ENCODE measurements around the gene TMEM72. TPM values are rescaled to one million over a fixed set of nuclear protein-coding genes. Genes with fewer than 3 reads are reported as not detected.

Gene TMEM72
- total RNA-seq, 6 donors from 2014 or later = 0.06 TPM; not detected in 5

DNA sequence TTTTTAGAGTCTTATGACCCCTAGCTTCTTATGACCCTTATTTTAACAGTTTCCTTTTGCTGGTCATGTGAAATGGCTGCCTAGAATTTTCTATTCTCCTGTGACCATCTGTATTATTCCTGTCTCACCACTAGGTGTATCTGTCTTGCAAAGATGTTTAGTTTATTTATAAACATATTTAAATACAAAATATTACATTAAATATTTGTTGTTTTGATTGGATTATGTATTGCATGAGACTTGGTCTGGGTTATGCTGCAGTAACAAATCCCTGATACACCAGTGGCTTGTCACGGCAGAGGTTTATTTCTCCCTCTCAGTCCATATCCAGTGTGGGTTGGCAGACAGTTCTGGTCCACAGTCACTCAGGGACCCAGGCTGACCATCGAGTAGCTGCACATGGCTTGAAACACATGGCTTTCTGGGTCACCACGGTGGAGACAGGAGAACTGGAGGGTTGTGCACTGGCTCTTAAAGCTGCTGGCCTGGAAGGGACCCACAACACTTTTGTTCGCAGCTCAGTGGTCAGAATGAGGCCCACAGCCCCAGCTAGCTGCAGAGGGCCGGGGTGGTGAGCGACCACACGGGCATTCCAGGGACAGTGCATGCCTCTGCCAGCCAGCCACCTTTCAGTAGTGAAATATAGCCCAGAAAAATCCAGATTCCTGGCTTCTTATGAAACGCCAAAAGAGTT lies 55.8 kb downstream of the TMEM72 start:
- 83 to 86% methylated on average over 7 to 8 of the region's 8 CpGs for WGBS, 2 donors
- TF ChIP-seq EP300 (IDR thresholded peaks at IDR 0.05) (no peak), CTCF (IDR thresholded peaks at IDR 0.05) (peak in 1 of 6 experiments; percentile 30)
- DNase-seq (peak in 1 of 2 donors; percentile 18), ATAC-seq (ENCODE audit: low FRiP score in 2 of 2) (no peak)
- H3K36me3 ChIP-seq = peaks cover 2 to 22% (median 10%) of the 10 kb centered on the region in 4 donors
- H3K4me3 ChIP-seq = no peak overlapping the region
- H3K4me1 ChIP-seq = peaks cover 65 to 76% (median 68%) of the 10 kb centered on the region in 4 donors
- H3K27ac ChIP-seq = peak overlapping the region; percentile 57 to 90 (median 72)
- no peaks in the 10 kb centered on the region for H3K27me3 ChIP-seq
- H3K9me3 ChIP-seq = no peaks in the 10 kb centered on the region

DNA sequence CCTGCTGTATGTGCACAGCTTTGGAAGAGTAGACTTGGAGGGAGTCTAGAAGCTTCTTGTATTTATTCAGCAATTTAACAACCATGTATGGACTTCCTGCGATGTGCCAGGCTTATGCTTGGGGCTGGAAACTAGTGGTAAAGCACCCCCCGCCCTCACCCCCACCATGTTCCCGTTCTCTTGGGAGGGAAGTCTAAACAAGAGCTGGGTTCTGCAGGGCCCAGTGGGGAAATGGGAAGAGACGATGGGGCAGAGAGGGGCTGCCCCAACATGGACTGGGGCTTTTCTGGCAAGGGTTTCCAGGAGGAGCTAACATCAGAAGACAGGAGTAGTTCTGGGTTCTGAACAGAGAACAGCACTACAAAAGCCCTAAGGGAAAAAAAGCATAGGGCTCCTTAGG lies 56.5 kb downstream of the TMEM72 start:
- Histone ChIP-seq H3K27ac (peak overlapping the region; percentile 42 to 90 (median 72)), H3K4me3 (no peak overlapping the region), H3K4me1 (peaks cover 60 to 70% (median 66%) of the 10 kb centered on the region in 4 donors), H3K9me3 (no peaks in the 10 kb centered on the region), H3K36me3 (peaks cover 2 to 28% (median 12%) of the 10 kb centered on the region in 4 donors), H3K27me3 (no peaks in the 10 kb centered on the region)
- peak in 1 of 2 donors; percentile 54 for DNase-seq
- TF ChIP-seq POLR2AphosphoS5 (IDR thresholded peaks at IDR 0.05) = no peak
- TF ChIP-seq CTCF (IDR thresholded peaks at IDR 0.05) = no peak
- no peak for TF ChIP-seq EP300 (IDR thresholded peaks at IDR 0.05)
- TF ChIP-seq POLR2A (IDR thresholded peaks at IDR 0.05) = no peak
- peak in 1 of 2 donors; percentile 37 for ATAC-seq (ENCODE audit: low FRiP score in 2 of 2)
- 60 to 76% methylated on average over 4 of the region's 4 CpGs for WGBS, 2 donors

- ATAC-seq (ENCODE audit: low FRiP score in 2 of 2) (peak; percentile 36 to 81), DNase-seq (peak in 1 of 2 donors; percentile 81)
- H3K4me1 ChIP-seq = peaks cover 57 to 65% (median 64%) of the 10 kb centered on the region in 4 donors
- H3K27ac ChIP-seq = peak overlapping the region; percentile 42 to 90 (median 72)
- 23 to 32% methylated on average over 3 of the region's 3 CpGs for WGBS, 2 donors
- H3K4me3 ChIP-seq = no peak overlapping the region
- TF ChIP-seq EP300 (IDR thresholded peaks at IDR 0.05) (peak in 1 of 4 donors; percentile 19), POLR2AphosphoS5 (IDR thresholded peaks at IDR 0.05) (peak in 1 of 2 donors; percentile 26), CTCF (IDR thresholded peaks at IDR 0.05) (no peak)
- peaks cover 2 to 30% (median 12%) of the 10 kb centered on the region in 4 donors for H3K36me3 ChIP-seq
- no peaks in the 10 kb centered on the region for H3K9me3 ChIP-seq
- no peaks in the 10 kb centered on the region for H3K27me3 ChIP-seq
These were observed 57.0 kb downstream of the TMEM72 start for GRCh38 chr10:44968091-44968490.

DNA sequence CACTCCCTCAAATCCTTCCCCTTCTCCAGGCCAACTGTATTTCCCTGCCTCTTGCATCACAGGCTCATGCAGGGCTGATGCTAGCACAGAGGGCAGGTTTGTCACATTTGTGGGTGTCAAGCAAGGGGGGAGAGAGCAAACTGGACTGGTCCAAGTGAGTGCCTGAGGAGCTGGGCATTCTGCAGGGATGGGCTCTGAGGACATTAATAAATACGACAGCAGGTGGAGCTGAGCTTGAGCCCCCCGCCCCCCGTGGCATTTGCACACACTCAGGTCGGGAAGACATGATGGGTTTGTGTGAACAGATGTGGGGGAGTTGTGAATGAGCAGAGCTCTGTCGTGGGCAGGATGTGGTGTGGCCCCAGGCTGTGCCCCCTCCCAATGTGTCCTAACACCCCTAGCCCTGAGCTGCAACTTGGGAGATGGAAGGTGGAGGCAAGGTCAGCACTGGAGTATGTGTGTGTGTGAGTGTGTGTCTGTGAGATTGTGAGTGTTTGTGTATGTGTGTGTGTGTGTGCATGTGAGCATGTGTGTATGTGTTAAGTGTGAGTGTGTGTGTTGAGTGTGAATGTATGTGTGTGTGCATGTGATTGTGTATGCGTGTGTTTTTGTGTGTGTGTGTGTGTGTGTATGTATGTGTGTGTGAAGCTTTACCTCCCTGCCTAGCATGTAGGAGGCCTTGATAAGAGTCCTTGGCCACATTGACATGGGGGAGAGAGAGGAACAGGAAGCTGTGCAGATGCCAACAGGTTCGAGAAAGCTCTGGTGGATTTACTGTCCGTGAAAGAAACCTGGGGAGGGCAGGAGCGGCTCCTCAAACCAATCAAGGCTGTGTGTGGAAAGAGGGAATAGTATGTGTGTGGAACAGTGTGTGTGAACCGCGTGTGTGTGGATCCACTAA lies 57.6 kb downstream of the TMEM72 start:
- WGBS, 2 donors = 67 to 68% methylated on average over 11 of the region's 11 CpGs
- peak in 1 of 2 donors; percentile 26 for DNase-seq
- Histone ChIP-seq H3K9me3 (no peaks in the 10 kb centered on the region), H3K27me3 (no peaks in the 10 kb centered on the region), H3K4me1 (peaks cover 57 to 65% (median 64%) of the 10 kb centered on the region in 4 donors), H3K36me3 (peaks cover 2 to 30% (median 12%) of the 10 kb centered on the region in 4 donors), H3K4me3 (no peak overlapping the region), H3K27ac (peak overlapping the region in 3 of 4 donors; percentile 60 to 90 (median 85))
- ATAC-seq (ENCODE audit: low FRiP score in 2 of 2) = peak in 1 of 2 donors; percentile 1
- TF ChIP-seq CTCF (IDR thresholded peaks at IDR 0.05) = no peak
- TF ChIP-seq POLR2A (IDR thresholded peaks at IDR 0.05) = no peak

Measured in upper lobe of left lung (tissue), 6 donors.